GM21529 (cell line): ENCODE measurements around the gene REEP3.

Source experiments
- ATAC-seq: cut with Tn5 transposase; IDR thresholded peaks from one replicate; pipeline ENCODE4 v1.9.1; 2021; ENCODE audit not compliant: unreplicated experiment

Gene REEP3

DNA sequence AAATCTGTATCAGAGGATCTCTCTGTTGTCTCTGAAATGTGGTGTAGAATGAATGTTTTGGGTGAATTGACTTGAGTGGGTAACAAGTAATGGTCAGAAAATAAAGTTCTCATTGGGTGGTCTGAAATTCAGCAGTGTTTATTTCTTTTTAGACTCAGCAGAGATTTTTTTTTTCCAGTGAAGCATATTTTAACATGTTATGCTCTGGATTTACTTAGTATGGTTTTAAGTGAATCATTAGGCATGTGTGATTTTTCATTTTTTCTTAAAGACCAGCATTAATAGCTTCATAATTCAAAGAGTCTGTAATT, 63.5 kb downstream of the REEP3 start:
- ATAC-seq: no peak

DNA sequence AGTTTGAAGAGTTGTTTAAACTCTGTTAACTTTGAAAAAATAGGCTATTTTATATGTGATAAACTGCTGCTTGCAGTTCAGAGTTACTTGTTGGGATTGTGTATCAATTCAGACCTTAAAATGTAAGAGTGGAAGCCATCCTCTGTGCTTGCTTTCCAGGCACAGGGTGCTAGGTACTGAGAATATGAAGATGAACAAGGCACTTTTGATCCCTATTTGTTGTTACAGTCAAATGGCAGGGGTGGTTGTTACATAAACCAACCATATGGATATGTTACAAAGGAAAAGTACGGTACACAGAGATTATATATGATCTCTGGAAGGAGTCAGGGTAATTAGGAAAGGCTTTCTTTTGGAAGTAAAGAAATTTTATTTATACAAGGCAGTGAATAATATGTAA, 63.8 kb downstream of the REEP3 start:
- no peak for ATAC-seq

DNA sequence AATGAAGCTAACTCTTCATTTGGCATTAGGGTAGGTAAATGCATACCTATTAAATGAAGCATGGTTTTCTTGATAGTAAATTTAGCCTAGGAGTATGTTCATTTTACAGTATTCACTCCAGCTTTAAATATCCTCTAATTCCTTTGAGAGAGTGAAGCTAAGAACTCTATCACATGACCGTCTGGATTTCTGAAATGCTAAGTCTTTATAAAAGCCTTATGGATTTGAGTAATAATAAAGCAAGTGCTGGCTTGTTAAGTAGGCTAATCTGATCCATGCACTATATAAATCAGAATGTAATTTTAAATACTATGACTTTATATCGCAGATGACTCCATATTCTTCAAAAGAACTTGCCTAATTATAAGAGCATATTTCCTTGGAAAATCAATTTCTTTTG, 64.8 kb downstream of the REEP3 start:
- no peak for ATAC-seq

DNA sequence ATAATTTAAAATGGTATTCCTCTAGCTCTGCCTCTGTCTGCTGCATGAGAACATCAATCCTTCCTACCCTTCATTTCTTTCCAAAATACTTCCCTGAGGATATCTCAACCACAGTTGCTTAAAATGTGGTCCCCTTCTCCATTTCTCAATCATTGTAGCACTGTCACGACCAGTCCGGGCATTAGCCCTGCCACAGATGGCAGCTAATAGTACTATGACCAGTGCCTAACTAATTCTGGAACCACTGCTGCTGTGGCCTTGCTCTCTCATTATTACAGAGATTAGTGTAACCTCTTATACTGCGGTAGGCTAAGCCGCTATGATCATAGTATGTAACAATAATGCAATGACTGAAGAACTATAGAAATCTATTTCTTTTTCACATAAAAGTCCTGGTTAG, 66.0 kb downstream of the REEP3 start:
- no peak for ATAC-seq

DNA sequence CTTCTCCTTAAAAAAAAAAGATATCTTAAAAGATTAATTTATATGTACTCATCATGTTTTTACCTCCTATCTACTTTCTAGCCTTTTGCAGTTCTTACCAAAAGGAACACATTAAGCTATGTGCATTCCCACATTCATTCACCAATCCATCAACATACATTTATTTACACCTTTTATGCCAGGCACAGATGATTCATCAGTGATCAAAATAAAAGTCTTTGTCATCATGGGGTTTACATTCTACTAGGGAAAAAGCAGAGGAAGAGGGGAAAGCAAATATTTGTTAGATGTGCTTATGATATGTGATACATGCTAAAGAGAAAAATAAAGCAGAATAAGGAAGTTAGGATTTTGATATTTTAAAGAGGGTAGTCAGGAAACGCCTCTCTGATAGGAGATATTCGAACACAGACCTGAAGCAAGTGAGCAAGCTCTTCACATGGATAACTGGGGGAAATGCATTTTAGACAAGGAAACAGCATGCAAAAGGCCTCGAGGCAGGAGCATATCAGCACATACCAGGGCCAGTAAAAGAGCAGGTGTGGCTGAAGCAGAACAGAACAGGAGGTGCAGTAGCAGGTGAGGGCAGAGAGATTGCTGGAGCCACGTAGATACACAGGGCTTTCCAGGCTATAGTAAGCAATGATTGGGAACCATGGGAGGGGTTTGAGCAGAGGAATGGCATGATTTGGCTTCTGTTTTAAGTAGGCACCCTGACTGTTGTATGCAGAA, 67.4 kb downstream of the REEP3 start:
- ATAC-seq: no peak

DNA sequence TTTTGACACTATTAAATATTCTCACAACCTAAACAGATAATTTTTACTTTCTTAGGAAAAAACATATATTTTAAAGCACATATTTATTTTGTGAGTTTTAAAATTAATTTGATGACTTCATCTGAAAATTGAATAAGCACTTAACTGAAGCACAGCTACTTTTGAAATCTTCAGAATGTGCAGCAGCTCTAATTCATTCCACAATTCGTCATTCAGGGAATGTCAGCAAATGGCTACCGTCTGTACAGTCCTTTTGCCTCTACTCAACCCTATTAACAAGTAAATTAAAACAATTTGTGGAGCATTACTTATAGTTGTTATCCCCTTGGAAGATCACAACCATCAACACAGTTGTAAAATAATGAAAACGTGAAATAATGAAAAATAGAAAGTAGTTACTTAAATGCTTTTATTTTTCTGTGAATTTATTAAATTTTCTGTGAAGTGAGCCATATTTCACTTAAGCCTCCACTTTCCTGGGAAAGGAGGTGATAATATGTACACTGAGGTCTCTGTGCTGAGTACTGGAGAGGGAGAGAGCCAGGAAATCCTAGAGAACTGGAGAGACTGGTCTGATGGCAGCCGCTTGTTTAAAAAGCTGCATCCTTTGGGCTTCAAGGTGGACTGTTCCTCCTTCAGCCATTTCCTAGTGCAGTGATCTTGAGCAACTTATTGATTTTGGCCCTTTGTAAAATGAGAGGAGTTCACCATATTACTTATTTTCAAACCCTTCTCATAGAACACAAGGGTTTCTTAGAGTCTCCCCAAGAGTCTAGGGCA, 70.6 kb downstream of the REEP3 start:
- ATAC-seq: no peak

DNA sequence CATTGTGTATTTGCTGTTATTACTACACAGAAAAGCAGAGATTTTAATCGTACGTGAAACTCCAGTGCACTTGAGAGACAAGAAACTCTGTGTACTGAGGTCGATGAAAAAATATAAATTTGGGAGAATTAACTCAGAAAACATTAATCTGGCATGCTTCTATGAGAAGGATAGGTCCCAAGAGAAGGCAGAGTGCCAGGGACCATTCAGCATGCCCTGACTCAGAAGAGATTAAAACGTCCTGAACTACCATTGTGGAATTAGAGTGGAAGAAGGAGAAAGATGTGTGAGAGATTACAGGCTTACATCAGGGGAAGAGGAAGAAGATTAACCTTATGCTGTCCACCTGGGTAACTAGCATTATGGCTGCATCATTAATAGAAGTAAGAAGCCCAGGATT, 72.4 kb downstream of the REEP3 start:
- no peak for ATAC-seq

DNA sequence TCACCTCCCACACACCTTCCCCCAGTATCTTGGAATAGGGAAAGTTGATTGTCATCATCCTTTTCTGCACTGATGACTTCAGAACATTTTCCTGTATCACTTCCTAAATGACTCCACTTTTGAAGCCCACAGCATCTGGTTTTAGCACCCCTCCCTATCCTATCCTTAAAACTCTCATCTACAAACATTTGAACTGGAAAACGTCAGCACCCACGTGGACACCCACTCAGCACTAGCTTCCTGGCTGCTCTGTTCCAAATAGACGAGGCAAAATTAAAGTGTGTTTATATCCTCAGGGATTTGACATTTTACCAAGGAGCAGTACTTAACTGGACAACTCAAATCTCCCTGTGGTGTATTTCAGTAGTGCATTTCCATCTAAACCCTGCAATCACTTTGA, 73.9 kb downstream of the REEP3 start:
- ATAC-seq: no peak

DNA sequence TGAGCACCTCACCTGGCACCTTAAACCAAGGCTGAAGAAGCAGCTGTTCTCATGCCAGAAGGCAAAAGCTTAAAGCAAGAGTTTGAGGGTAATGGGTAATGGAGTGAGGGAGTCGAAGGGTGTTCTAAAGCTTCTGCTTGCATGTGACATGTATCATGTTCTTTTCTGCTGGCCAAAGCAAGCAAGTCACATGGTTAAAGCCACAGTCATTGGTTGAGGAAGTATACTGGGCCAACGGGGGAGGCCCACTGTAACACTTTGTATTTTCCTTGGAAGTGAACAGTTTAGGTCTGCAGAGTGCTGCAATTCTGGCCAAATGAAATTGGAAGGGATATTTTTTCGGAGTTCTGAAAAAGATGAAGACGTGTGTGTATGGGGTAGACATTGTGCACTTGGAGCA, 75.7 kb downstream of the REEP3 start:
- ATAC-seq: no peak

DNA sequence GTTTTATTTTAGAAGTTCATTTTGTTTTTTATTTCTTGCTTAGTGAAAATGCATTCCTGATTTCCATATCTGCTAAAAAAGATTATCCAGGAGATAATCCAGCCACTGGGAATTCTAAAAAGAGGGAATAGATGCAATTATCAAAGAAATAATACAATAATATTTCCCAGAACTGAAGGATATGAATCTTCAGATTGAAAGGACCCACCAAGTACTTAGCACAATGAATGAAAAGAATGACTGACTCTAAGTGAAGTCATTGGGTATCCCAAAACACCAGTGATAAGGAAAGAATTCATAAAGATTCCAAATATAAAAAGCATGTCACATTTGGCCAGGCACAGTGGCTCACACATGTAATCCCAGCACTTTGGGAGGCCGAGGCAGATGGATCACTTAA, 79.3 kb downstream of the REEP3 start:
- ATAC-seq: no peak

DNA sequence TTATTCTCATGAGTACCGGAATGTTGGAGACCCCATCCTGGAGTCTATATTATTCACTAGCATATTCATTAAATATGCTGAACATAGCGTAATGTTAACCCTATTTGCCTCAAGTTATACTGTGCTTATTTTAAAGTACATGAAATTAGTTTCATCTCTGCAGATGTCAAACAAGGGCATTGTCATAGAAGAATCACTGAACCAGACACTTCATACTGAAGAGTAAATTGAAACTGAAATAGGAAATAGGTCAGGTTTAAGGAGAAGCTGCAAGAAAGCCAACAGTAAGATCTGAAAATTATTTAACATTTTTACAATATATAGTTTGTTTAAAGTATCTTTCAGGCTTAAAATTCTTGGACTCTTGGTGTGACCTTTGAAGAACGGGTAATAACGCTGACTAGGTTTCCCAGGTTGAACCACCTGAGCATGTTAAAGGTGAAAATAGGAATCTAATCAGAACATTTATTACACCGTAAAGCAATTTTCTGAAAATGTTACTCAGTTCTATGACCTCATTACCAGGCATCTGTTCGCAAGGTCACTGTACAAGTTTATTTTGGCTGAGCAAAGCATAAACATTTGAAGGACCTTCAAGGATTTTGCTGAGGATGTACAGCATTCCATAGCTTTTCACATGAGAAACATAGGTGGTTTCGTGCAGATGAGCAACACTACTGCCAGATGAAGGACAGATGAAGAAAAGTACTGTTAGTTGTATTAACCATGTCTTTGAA, 82.7 kb downstream of the REEP3 start:
- peak; percentile 74 for ATAC-seq

DNA sequence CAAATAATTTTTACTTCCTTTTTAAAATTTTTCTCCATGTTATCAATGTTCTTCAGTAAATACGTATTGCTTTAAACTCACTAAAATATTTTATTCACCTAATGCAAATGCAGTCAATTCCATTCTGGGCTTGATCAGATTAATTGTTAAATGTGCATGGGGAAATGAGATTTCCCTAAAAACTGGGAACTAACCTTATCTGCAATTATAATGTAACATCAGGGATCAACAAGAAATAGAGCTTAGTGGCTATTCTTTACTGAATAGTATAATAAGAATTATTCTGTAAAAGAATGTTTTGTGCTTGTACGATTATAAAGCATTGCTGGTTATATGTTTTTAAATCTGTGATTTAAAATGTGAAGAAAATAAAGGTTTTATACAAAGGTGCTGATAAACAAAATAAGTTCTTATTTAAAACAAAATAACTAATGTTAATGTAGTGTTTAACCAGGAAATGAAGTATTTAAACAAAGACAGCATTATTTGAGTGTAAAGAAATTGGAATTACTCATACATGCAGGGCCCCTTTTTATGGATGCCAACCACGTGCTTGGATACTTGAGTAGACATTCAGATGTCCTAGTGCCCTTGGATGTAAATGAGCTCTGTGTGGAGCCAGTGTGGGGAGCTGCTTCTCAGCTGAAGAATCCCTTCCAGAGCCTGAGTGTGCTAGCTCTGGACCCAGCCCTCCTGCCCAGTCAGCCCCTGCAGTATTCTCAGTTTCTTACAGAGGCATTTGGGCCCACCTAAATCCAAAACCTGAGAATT, 84.2 kb downstream of the REEP3 start:
- ATAC-seq: no peak

DNA sequence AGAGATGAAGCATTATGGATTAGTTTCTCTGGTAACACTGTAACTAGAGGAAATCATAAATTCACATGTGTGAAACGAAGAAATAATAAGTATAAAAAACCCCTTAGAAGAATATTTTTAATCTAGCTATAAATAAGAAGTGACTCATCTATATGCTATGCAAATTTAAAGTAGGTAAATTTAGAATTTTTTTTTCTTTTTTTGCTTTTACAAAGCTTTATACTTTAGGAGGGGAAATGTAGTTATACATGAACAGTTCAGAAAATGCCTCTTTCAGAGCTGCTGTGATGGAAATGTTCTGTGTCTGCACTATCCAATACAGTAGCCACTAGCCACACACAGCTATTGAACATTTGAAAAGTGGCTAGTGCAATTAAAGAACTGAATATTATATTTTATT, 87.3 kb downstream of the REEP3 start:
- ATAC-seq: no peak

DNA sequence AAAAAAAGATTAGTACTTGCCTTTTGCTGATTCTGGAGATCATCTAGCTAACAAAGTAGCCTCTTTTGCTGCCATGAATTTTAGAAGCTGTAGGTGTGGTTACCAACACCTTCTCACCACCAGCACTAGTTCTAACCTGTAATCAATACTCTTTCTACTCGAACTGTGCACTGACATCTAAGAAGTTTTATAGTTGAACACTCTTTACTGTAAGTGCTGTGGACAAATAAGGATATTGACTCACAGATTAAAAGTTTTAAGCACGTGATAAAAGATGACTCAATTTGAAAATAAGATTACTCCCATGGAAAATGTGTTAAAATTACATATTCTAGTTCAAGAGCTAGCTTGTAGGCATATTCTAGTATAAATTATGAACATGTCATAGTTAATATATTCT, 89.9 kb downstream of the REEP3 start:
- no peak for ATAC-seq

DNA sequence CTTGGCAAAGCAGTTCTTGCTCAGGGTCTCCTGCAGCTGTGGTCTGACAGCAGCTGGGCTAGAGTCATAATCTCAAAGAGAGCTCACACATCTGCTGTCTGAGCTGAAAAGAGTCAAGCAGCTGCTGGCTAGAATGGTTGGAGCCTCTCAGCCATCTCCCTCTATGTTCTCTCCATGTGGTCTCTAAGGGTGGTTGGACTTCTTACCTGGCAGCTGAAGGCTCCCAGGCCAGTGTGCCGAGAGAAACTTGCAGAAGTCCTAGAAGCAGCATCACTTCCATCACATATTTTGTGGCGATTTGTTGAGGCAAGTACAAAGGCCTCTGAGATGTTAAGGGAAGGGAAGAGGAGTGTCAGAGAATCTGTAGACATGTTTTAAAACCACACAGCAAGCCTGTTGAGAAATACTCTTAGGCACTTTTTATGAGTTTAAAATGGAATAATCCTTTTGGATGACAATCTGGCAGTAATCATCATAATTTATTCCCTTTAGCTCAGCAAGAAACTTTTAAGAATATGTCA, 93.2 kb downstream of the REEP3 start:
- ATAC-seq: no peak

DNA sequence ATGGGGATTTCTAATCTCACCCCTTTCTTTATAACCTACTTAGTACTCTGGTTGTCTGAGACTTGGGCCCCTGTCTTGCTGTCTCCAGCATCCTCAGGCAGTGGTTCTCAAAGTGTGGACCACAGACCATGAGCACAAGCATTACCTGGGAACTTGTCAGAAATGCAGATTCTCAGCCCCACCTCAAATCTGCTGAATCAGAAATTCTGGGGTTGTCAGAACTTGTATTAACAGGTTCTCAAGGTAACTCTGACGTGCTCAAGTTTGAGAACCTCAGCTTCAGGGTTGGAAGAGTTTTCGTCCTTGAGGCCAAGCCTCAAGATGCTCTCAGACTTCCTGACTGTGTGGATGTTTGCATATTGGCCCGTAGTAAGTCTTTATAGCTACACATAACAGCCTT, 97.4 kb downstream of the REEP3 start:
- no peak for ATAC-seq

DNA sequence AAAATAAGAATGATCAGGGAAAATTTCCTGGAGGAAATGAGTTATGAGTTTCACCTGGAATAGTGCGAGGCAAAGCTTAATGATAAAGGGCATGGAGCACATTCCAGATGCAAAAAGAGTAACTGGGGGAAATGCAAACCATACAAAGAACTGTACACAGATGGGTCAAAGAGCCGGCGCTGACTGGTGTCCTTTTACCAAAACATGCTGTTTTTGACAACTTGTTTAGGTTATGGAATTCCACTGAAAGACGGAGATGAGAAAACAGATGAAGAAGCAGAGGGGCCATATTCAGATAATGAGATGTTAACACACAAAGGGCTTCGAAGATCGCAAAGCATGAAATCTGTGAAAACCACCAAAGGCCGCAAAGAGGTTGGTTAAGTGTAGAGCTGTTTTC, 98.2 kb downstream of the REEP3 start:
- ATAC-seq: no peak

DNA sequence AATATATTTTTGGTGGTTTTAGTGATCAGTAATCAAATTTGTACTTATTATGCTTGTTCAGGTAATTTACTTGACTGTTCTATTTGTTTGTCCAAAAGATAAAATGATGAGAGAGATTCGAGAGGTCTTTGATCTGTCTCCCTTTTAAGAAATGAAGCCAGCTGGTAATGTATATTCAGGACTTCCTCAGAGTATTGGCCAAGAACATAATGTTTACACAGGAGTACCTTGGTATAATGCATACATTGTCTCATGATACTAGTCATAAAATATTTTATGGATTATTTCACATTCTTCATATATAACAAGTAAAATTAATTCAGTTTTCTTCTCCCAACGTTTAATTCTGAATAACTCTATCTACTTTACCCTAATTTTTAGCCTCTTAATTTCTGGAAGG, 100.9 kb downstream of the REEP3 start:
- ATAC-seq: no peak

DNA sequence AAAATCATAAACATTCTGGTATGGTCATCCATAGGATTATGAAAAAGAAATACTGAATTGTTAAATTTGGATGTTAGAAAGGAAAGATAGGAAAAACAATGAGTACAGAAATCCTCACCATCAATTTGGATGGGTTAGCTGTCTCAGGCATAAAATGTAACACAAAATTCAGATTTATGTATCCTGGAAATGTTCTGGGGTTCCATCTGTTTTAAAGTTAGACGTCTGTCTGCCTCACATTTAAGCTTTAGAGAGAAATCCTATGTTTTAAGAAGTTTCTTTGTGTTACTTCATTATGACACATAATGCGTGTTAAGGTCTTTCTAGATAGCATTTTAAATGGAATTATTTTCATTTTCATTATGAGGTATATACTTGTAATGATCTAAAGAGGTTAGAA, 103.5 kb downstream of the REEP3 start:
- no peak for ATAC-seq

DNA sequence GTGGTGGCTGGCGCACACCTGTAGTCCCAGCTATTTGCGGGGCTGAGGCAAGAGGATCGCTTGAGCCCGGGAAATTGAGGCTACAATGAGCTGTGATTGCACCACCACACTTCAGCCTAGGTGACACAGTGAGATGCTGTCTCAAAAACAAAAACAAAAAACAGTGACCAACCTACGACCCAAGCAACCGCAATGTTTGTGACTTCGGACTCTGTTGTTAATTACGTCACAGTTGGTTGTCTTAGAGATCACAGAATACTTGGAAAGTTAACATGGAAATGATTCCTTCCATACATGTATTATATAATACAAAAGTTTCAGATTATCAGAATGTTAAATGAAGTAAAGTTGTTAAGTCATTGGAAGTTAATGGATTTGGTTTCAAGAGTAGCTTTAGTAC, 106.2 kb downstream of the REEP3 start:
- no peak for ATAC-seq

DNA sequence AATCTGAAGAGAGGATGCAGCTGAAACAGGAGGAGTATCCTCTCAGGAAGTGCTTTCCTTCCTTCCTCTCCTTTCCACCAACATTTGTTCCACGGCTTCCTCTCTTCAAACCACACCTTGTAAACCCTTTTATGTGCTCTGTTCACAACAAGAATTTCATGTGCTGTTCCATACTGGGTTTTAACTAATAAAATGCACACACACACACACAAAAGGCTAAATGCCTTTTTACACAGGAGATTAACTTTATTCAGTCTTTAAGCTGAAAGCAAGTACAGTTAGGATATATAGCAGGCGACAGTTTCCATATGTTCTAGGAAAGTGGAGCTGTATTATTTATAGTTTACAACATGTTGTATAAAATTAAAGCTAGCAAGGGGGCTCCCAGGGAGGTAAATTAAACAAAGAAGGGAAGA, 106.7 kb downstream of the REEP3 start:
- ATAC-seq: no peak
